ENCODE data around the gene SLC22A13. TPM values are rescaled to one million over a fixed set of nuclear protein-coding genes. Genes with fewer than 3 reads are reported as not detected.

Gene SLC22A13
- 0.13 TPM in 1 of 5 replicates, not detected in the others for total RNA-seq (2022; extraction: Qiagen RNA extraction; ENCODE audit: low read depth)

DNA sequence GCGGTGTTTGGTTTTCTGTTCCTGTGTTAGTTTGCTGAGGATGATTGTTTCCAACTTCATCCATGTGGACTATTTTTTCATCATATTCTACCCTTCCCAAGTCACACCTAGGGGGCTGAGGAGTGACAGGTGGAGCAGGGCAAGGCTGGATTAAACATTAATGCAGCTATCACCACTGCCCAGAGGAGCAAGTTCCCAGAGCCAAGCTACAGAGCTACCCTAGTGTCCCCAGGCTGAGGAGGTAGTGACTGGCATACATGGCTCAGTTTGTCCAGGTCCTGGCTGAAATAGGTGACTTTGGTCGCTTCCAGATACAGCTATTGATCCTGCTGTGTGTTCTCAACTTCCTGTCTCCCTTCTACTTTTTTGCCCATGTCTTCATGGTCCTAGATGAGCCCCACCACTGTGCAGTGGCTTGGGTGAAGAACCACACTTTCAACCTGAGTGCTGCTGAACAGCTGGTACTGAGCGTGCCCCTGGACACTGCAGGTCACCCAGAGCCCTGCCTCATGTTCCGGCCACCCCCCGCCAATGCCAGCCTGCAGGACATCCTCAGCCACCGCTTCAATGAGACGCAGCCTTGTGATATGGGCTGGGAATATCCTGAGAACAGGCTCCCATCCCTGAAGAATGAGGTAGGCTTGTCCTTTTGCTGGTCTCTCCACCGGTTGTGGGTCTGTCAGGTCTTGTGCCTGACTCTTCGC lies at the start of gene SLC22A13:
TSS of gene SLC22A13 (plus strand) at position 209 of the 704 bp plus-strand sequence. CDS start at position 258, 49 bp downstream.

DNA sequence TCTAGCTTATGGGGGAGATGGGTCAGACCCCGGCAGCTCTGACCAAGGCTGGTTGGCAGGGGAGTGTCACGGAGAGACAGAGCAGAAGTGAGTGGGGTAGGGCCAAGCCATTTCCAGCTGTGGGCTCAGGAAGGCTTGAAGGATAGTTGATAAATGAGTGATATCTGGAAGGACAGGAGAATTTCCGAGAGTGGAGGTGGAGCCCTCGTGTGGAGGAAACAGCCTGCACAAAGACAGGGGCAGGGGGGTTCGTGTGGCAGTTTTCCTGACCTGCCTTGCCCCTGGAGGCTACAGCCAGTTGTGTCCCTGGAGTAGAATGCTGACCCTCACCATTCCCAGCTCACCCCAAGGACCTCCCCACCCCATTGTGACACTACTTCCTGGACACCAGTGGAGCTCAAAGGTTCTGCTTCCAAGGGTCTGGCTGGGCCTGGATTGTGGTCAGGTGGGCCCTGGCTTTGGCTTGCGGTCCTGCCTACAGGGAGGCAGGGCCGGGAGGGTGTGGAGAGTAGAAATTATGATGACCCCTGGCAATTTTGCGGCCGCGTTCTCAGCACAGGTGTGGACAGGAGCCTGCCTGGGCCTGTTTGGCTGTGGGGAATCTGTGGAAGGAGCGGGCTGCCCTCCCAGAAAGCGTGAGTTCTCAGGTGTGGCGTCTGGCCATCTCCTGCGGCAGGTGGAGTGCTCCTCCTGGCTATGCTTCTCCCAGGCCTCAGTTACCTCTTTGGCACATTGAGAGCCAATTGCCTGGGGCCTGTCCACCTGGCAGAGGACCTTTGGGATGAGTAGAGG lies 16.5 kb downstream of the SLC22A13 start, which contains the start of gene SLC22A14:
TSS of gene SLC22A14 (plus strand) at position 400 of the 792 bp plus-strand sequence. CDS start 23,733 bp downstream, outside the sequence.

Other genes starting within 250 kb of the SLC22A13 start
- gene PLCD1, start 236.2 kb upstream of the SLC22A13 start, total RNA-seq (2022; extraction: Qiagen RNA extraction; ENCODE audit: low read depth): 3.1 to 5.1 TPM (median 3.3 TPM) in 5 replicates
- 0.05 to 0.09 TPM in 2 of 5 replicates, not detected in the others for gene DLEC1, start 226.6 kb upstream of the SLC22A13 start, total RNA-seq (2022; extraction: Qiagen RNA extraction; ENCODE audit: low read depth)
- 34.4 to 56.6 TPM (median 47.0 TPM) in 5 replicates for gene ACAA1, start 128.7 kb upstream of the SLC22A13 start, total RNA-seq (2022; extraction: Qiagen RNA extraction; ENCODE audit: low read depth)
- 21.3 to 27.1 TPM (median 25.9 TPM) in 5 replicates for gene MYD88, start 127.2 kb upstream of the SLC22A13 start, total RNA-seq (2022; extraction: Qiagen RNA extraction; ENCODE audit: low read depth)
- gene OXSR1, start 100.3 kb upstream of the SLC22A13 start, total RNA-seq (2022; extraction: Qiagen RNA extraction; ENCODE audit: low read depth): 23.2 to 41.1 TPM (median 34.8 TPM) in 5 replicates
- 0.09 TPM in 2 of 5 replicates, not detected in the others for gene SLC22A14, start 16.5 kb downstream of the SLC22A13 start, total RNA-seq (2022; extraction: Qiagen RNA extraction; ENCODE audit: low read depth)
- 3.0 to 4.4 TPM (median 3.6 TPM) in 5 replicates for gene XYLB, start 81.0 kb downstream of the SLC22A13 start, total RNA-seq (2022; extraction: Qiagen RNA extraction; ENCODE audit: low read depth)
- gene ACVR2B, start 188.1 kb downstream of the SLC22A13 start, total RNA-seq (2022; extraction: Qiagen RNA extraction; ENCODE audit: low read depth): 1.6 to 4.0 TPM (median 2.9 TPM) in 5 replicates
- 8.8 to 13.6 TPM (median 10.5 TPM) in 5 replicates for gene EXOG, start 230.5 kb downstream of the SLC22A13 start, total RNA-seq (2022; extraction: Qiagen RNA extraction; ENCODE audit: low read depth)

Measured in A549 treated with ZK216348 at 1 μM for 4 hours (cell line).